Skeletal muscle tissue (tissue), 4 donors: Measurements from ENCODE around the gene RPS16. TPM values are rescaled to one million over a fixed set of nuclear protein-coding genes. Genes with fewer than 3 reads are reported as not detected.

Experiments used
- H3K27ac ChIP-seq: one replicate; pipeline ENCODE4 v1.7.0; 2013; ENCODE audit warnings: mild to moderate bottlenecking, low read depth, low read length, inconsistent platforms
- H3K27me3 ChIP-seq, 3 donors: one replicate each; pipeline ENCODE4 v1.7.0; 2013; ENCODE audit warnings: low read length in 3 of 3; ENCODE audit not compliant: control insufficient read depth in 3 of 3, insufficient read depth in 3 of 3
- H3K36me3 ChIP-seq, 3 donors: one replicate each; pipeline ENCODE4 v1.7.0; 2013; ENCODE audit warnings: low read length in 3 of 3; ENCODE audit not compliant: control insufficient read depth in 3 of 3, insufficient read depth in 3 of 3
- H3K4me1 ChIP-seq, 3 donors: one replicate each; pipeline ENCODE4 v1.7.0; 2013; ENCODE audit warnings: low read length in 3 of 3, mild to moderate bottlenecking in 3 of 3; ENCODE audit not compliant: control insufficient read depth in 3 of 3, insufficient read depth in 3 of 3
- H3K4me3 ChIP-seq, 3 donors: one replicate each; pipeline ENCODE4 v1.7.0; 2013; ENCODE audit warnings: low read length in 3 of 3
- H3K9ac ChIP-seq, 3 donors: one replicate each; pipeline ENCODE4 v1.7.0; 2013; ENCODE audit warnings: low read length in 3 of 3, mild to moderate bottlenecking in 3 of 3, moderate library complexity in 2 of 3, low read depth in 1 of 3
- H3K9me3 ChIP-seq, 3 donors: one replicate each; pipeline ENCODE4 v1.7.0; 2013; ENCODE audit warnings: low read length in 3 of 3; ENCODE audit not compliant: control insufficient read depth in 3 of 3
- total RNA-seq: library from RNA; depleted of rRNA; stranded (reverse); fragments of >200 nt; gene quantifications from one replicate; pipeline ENCODE4 v1.2.3, GENCODE V29; 2014
- donor health status: Osteomylitis.

Gene RPS16
- total RNA-seq, 1 donor from 2014 or later: 128 TPM

DNA sequence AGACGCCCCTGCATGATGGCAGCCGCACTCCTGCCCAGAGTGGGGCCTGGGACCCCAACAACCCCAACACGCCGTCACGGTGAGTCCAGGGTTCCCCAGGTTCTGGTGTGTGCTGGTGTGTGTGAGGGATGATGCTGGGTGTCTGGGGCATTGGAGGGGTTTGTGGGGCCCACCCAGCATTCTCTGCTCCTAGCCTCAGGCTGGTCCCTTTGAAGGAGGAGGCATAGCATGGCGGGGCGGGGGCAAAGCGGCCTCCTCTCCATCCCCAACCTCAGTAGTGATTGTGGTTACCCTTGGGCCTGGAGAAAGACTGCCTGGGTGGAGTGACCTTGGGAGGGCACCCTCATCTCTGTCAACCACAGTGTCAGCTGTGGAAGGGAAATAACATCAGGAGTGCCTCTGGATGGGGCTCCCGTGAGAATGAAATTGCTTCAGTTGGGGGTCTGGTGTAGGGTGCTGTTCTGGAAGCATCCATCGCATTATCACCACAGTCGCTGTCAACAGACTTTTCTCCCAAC, 37.8 kb upstream of the RPS16 start:
- Histone ChIP-seq H3K9me3 (no peaks in the 10 kb centered on the region), H3K36me3 (peaks cover 74 to 77% (median 75%) of the 10 kb centered on the region in 3 donors), H3K4me3 (no peak overlapping the region), H3K4me1 (peaks cover 0 to 4% (median 0%) of the 10 kb centered on the region in 3 donors), H3K27me3 (no peaks in the 10 kb centered on the region), H3K27ac (no peak overlapping the region), H3K9ac (no peak overlapping the region)

DNA sequence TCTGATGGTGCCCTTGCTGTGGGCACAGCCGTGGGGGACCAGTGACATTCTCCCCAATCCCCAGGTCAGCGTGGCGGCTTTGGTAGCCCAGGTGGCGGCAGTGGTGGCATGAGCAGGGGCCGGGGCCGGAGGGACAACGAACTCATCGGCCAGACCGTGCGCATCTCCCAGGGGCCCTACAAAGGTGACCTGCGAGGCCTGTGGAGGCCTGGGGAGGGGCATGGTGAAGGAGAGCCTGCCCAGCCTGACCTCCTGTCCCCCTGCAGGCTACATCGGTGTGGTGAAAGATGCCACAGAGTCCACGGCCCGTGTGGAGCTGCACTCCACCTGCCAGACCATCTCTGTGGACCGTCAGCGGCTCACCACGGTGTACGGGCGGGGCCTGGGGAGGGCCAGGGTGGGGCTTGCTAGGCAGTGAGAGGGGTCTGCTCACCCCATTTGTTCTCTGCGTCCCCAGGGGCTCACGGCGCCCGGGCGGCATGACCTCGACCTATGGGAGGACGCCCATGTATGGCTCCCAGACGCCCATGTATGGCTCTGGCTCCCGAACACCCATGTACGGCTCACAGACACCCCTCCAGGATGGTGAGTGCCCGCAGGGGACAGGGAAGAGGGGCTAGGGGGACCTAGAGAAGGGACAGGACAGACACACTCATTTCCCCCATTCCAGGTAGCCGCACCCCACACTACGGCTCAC, 37.1 kb upstream of the RPS16 start:
- H3K9me3 ChIP-seq: no peaks in the 10 kb centered on the region
- no peaks in the 10 kb centered on the region for H3K27me3 ChIP-seq
- no peak overlapping the region for H3K9ac ChIP-seq
- no peak overlapping the region for H3K27ac ChIP-seq
- H3K36me3 ChIP-seq: peaks cover 80 to 83% (median 81%) of the 10 kb centered on the region in 3 donors
- peaks cover 0 to 4% (median 0%) of the 10 kb centered on the region in 3 donors for H3K4me1 ChIP-seq
- no peak overlapping the region for H3K4me3 ChIP-seq

DNA sequence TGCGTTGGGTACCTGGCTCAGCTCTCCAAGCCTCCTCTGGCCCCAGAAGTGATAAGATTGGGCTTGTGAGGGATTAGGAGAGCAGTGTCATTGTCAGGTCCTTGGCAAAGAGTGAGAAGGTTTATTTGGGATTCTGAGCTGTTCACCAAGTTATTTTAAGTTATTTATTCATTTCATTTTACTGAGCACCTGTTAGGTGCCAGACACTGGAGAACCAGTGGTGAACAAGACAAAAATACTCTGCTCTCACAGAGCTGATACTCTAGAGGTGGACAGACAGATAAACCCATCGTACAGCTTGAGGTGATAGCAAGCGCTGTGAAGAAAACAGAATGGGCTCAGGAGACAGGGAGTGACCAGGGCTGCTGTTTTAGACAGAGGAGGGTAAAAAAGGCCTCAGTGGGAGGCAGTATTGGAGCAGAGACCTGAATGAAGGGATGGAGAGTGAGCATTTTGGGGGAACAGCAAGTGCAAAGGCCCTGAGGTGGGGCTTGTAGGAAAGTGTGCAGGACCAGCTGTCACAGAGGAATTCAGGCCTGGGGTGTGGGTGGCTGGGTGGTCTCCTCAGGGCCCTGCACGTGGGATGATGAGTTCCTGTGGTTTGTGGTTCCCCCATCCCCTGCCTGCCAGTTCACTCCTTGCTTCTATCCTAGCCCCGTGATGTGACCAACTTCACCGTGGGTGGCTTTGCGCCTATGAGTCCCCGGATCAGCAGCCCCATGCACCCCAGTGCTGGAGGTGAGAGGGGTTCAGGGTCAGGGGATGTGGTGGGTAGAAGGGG, 36.2 kb upstream of the RPS16 start:
- Histone ChIP-seq H3K36me3 (peaks cover 87 to 90% (median 88%) of the 10 kb centered on the region in 3 donors), H3K4me3 (no peak overlapping the region), H3K4me1 (peaks cover 0 to 4% (median 0%) of the 10 kb centered on the region in 3 donors), H3K27me3 (no peaks in the 10 kb centered on the region), H3K9me3 (no peaks in the 10 kb centered on the region), H3K27ac (no peak overlapping the region), H3K9ac (no peak overlapping the region)

DNA sequence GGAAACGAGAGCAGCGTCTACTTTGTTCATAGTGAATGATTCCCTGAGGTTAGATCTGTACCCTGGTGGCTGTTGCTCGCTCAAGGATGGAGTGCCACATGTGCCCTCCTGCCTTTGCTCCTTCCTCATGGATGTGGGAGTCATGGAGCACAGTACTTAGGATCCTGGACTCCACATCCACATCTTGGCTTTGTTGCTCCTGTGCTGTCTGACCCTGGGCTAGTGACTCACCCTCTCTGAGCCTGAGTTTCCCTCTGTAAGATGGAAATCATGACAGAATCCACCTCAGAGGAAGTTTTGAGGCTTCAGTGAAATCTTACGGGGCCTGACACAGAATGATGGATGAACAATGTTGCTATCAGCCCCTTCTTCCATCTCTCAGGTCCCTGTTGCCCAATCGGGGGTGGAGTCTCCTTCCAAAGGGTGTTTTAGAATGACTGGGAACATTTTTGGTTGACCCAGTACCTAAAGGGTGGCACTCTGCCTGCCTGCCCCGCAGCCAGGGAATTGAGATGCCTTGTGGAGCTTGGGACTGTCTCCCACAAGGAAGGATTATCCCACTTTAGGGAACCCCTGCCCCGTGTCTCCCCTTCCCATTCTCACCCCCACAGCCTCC, 35.1 kb upstream of the RPS16 start:
- Histone ChIP-seq H3K9me3 (no peaks in the 10 kb centered on the region), H3K27me3 (no peaks in the 10 kb centered on the region), H3K4me1 (peaks cover 0 to 3% (median 0%) of the 10 kb centered on the region in 3 donors), H3K36me3 (peaks cover 90 to 94% (median 91%) of the 10 kb centered on the region in 3 donors), H3K4me3 (no peak overlapping the region), H3K9ac (no peak overlapping the region), H3K27ac (no peak overlapping the region)

DNA sequence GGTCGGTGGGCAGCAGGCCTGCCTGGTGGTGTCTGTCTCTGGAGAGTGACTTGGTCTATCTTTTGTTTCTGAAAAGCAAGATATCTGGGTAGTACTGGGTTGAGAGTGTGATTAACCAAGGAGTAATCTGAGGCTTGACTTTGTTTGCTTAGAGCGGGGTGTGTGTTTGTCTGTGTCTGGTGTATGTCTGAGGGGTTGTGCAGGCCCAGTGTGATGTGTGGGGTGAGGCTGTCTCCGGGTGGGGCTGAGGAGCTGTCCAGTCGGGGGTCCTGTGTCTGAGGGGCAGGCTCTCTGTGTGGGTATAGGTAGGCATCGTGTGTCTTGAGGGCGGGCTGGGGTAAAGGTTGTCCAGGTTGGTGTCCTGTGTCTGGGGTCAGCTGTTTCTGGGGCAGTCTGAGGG, 33.8 kb upstream of the RPS16 start:
- Histone ChIP-seq H3K36me3 (peaks cover 93 to 95% (median 94%) of the 10 kb centered on the region in 3 donors), H3K9me3 (no peaks in the 10 kb centered on the region), H3K27ac (no peak overlapping the region), H3K4me3 (no peak overlapping the region), H3K4me1 (no peaks in the 10 kb centered on the region), H3K9ac (no peak overlapping the region), H3K27me3 (no peaks in the 10 kb centered on the region)

DNA sequence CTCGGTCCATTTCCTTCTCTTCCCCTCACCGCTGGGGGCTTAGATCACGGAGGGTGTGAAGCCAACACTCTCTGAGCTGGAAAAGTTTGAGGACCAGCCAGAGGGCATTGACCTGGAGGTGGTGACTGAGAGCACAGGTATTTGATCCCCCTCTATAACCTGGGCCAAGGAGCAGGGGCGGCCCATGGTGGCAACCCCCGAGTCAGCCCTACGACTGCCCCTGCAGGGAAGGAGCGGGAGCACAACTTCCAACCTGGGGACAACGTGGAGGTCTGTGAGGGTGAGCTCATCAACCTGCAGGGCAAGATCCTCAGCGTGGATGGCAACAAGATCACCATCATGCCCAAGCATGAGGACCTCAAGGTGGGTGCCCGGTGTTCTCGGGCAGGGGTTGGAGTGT, 33.3 kb upstream of the RPS16 start:
- Histone ChIP-seq H3K9ac (no peak overlapping the region), H3K36me3 (peaks cover 89 to 91% (median 91%) of the 10 kb centered on the region in 3 donors), H3K27ac (no peak overlapping the region), H3K9me3 (no peaks in the 10 kb centered on the region), H3K4me3 (no peak overlapping the region), H3K4me1 (no peaks in the 10 kb centered on the region), H3K27me3 (no peaks in the 10 kb centered on the region)

DNA sequence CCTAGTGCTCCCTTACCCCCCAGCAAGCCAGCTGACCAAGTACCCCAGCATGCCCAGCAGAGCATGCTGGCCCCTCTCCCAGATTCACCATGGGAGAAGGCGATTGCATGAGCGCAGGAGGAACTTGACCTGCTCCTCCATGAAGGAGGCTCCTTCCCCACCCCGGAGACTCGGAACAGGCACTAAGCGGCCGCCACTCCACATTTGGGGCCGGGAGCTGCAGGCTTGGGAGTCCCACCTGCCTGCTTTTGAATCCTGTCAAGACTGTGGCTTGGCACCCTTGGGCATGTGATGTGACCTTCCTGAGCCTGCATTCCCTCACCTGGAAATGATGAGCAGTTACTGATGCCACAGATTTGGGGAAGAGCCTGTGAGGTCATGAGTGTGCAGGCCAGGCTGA, 32.2 kb upstream of the RPS16 start:
- Histone ChIP-seq H3K36me3 (peaks cover 80 to 83% (median 81%) of the 10 kb centered on the region in 3 donors), H3K4me1 (no peaks in the 10 kb centered on the region), H3K9ac (no peak overlapping the region), H3K27ac (no peak overlapping the region), H3K9me3 (no peaks in the 10 kb centered on the region), H3K27me3 (no peaks in the 10 kb centered on the region), H3K4me3 (no peak overlapping the region)

DNA sequence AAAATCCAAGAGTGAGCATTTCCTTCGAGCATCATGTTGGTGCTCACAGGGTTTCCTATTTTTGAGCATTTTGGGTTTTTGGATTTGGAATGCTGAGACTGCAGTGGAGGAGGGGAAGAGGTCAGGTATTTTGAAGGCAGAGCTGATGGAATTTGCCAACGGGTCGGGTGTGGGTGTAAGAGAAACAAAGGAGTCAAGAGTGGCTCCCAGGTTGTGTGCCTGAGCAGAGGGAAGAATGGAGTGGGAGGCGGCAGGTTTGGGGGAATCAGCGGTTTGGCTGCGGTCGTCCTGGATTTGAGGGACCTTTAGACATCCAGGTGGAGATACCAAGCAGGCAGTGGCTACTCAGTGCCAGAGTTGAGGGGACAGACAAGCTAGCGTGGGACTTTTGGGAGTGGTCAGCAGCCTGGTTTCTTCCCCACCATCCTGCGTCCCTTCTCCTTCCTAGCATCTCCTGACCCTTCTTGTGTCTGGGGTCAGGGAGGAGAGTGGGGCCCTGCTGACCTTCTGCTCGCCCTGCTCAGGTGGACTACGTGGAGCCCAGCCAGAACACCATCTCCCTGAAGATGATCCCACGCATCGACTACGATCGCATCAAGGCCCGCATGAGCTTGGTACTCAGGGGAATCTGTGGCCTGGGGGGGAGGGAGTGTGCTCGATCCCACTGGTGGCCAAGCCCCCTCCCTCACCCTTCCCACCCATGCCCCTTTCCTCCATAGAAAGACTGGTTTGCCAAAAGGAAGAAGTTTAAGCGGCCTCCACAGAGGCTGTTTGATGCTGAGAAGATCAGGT, 30.4 kb upstream of the RPS16 start:
- H3K4me1 ChIP-seq: no peaks in the 10 kb centered on the region
- no peaks in the 10 kb centered on the region for H3K27me3 ChIP-seq
- H3K36me3 ChIP-seq: peaks cover 64 to 68% (median 67%) of the 10 kb centered on the region in 3 donors
- H3K9me3 ChIP-seq: no peaks in the 10 kb centered on the region
- H3K27ac ChIP-seq: no peak overlapping the region
- H3K9ac ChIP-seq: no peak overlapping the region
- H3K4me3 ChIP-seq: no peak overlapping the region

DNA sequence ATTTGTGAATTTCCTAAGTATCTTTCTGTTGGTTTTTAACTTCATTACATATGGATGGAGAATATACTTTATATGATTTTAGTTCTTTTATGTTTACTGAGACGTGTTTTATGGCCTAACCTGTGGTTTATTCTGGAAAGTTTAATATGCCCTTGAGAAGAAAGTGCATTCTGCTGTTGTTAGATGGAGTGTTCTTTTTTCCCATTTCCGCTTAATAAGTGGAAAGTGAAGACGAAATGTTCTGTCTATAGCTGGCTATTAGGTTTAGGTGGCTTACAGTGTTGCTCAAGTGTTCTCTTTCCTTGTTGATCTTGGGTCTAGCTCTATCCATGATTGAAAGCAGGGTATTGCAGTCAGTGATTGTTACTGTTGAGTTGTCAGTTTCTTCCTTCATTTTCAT, 27.7 kb upstream of the RPS16 start:
- H3K9ac ChIP-seq: no peak overlapping the region
- H3K27me3 ChIP-seq: no peaks in the 10 kb centered on the region
- H3K9me3 ChIP-seq: no peaks in the 10 kb centered on the region
- H3K4me1 ChIP-seq: no peaks in the 10 kb centered on the region
- no peak overlapping the region for H3K27ac ChIP-seq
- H3K36me3 ChIP-seq: peaks cover 63 to 66% (median 66%) of the 10 kb centered on the region in 3 donors
- no peak overlapping the region for H3K4me3 ChIP-seq
